Measurements from ENCODE around the gene CRIP1.

CRIP1 gene

DNA sequence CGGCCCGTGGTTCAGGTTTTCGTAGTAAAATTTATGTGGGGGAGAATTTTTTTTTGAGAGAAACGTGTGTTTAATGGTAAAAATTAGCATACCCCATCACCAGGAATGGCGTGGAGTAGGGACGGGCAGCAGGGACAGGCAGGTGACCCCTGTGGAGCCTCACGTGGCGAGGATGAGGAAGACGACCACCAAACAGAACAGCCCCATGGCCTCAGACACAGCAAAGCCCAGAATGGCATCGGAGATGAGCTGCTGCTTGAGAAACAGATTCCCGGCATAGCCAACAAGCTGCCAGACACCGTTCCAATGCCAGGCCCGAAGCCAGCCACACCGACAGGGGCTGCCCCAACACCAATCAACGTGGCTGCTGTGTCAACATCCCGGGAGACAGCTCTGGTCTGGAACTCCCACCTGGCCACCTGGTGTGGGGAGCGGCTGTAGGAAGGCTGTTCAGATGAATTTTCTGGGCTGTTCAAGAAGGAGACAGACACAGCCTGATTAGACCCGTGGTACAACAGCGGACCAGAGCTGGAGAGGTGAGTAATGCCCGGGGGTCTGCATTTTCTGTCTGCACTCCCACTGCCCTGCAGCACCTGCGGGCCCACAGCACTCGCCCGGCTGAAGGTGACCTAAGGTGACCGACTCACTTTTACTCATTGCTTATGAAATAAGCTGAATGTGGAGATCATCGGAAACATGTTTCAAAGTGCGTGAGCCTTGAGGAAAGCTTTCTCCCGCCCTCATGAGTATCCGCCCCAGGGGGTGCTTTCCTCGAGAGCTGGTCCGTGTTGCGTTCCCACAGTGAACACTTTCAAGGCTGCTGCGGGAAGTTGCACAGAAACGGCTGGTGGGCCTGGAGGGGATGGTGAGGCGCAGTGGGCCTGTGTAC lies 50.2 kb downstream of the CRIP1 start:
- no peak for FAIRE-seq

DNA sequence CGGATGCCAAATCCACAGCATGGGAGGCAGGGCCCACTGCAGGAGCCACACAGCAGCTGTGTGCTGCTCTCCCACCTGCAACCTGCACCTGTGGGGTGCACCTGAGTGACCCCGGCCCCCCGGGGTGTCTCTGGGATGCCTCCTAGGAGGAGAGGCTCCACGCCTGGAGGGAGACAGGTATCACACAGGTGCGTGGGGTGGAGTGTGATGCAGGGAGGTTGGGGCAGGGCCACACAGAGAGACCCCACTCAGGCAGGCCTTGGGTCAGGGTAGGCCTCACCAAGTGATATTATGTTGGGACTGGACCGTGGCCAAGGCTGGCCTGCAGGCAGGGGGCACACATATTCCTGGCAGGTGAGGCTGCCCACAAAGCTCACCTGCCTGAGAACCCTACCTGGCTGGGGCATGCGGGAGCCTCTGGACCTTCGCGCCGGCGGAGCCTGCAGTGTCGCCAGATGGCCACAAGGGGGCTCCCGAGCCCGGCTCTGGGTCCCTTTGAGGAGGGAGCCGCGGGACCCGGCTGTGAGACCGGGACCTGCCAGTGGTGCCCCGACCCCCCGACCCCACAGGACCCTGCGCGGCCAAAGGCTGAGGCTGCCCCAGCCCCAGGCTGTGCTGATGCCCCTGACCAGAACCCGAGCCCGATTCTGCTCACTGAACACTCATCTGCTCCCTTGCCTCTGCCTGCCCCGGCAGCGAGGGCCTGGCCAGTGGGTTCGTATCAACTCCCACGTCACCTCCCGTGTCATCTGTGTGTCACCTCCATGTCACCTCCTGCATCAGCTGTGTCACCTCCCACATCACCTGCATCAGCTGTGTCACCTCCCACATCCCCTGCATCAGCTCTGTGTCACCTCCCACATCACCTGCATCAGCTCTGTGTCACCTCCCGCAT lies 51.1 kb downstream of the CRIP1 start:
- no peak for FAIRE-seq
